Measurements from ENCODE around the gene RSPO4.

RSPO4 gene

GRCh38 chr20:967796-968742, 34.0 kb downstream of the RSPO4 start:
- DNase-seq: no peak

GRCh38 chr20:965956-966355, 36.2 kb downstream of the RSPO4 start:
- no peak for DNase-seq

GRCh38 chr20:963795-964194, 38.3 kb downstream of the RSPO4 start:
- no peak for DNase-seq

- DNase-seq: no peak
Observed at GRCh38 chr20:962683-963082, 39.4 kb downstream of the RSPO4 start.

GRCh38 chr20:962223-962622, 39.9 kb downstream of the RSPO4 start:
- DNase-seq: no peak

GRCh38 chr20:961768-962167, 40.3 kb downstream of the RSPO4 start:
- no peak for DNase-seq

GRCh38 chr20:959996-960615, 42.0 kb downstream of the RSPO4 start:
- no peak for DNase-seq

- DNase-seq: no peak
Observed at GRCh38 chr20:958936-959815, 42.9 kb downstream of the RSPO4 start.

GRCh38 chr20:957544-957943, 44.6 kb downstream of the RSPO4 start:
- DNase-seq: no peak

- peak; percentile 45 for DNase-seq
Observed at GRCh38 chr20:956330-956951, 45.7 kb downstream of the RSPO4 start.

- DNase-seq: no peak
Observed at GRCh38 chr20:955656-956055, 46.5 kb downstream of the RSPO4 start.

GRCh38 chr20:955111-955510, 47.0 kb downstream of the RSPO4 start:
- DNase-seq: no peak

- DNase-seq: no peak
Observed at GRCh38 chr20:953742-954141, 48.4 kb downstream of the RSPO4 start.

- no peak for DNase-seq
Observed at GRCh38 chr20:952196-952795, 49.8 kb downstream of the RSPO4 start.

GRCh38 chr20:951384-952169, 50.5 kb downstream of the RSPO4 start:
- no peak for DNase-seq

- DNase-seq: no peak
Observed at GRCh38 chr20:949717-950116, 52.4 kb downstream of the RSPO4 start.

GRCh38 chr20:946826-947225, 55.3 kb downstream of the RSPO4 start:
- no peak for DNase-seq

- DNase-seq: no peak
Observed at GRCh38 chr20:945841-946240, 56.3 kb downstream of the RSPO4 start.

GRCh38 chr20:944774-945410, 57.2 kb downstream of the RSPO4 start:
- no peak for DNase-seq

- DNase-seq: no peak
Observed at GRCh38 chr20:944148-944547, 58.0 kb downstream of the RSPO4 start.

- no peak for DNase-seq
Observed at GRCh38 chr20:942611-943010, 59.5 kb downstream of the RSPO4 start.

All from GOT3 (cell line).